HepG2 (cell line): ENCODE measurements around the gene KLF16. TPM values are rescaled to one million over a fixed set of nuclear protein-coding genes. Genes with fewer than 3 reads are reported as not detected.

Source experiments
- ATAC-seq: fragments of 200-7000 bp; cut with Tn5 transposase; 3 replicates; pipeline ENCODE4 v1.9.1; 2020; ENCODE audit warnings: mild to moderate bottlenecking, moderate library complexity
- BruUV-seq: library from RNA; stranded (reverse); fragments of 400-500 nt; replicated peaks from 2 replicates; lab custom pipeline; 2021; lab: Mats Ljungman, UMichigan
- CTCF ChIA-PET: fragments of 300-600 bp; formaldehyde crosslinking; extraction: SDS; loops from one replicate; lab custom pipeline; 2021; ENCODE audit warnings: low total read pairs, inconsistent platforms, low intra/inter-chr PET ratio; lab: Yijun Ruan, JAX
- POLR2A ChIA-PET: fragments of 350-600 bp; sonication (Branson Sonifier 250); formaldehyde crosslinking; loops from one replicate; lab custom pipeline; 2020; ENCODE audit warnings: antibody characterized with exemption, inconsistent platforms; lab: Yijun Ruan, JAX
- DNase-seq: peaks from one replicate; pipeline ENCODE4 v3.0.0-alpha.2; 2015; ENCODE audit warnings: low spot score
- FAIRE-seq: peaks from 3 replicates; lab custom pipeline; 2011; peaks lifted over from hg19 to GRCh38; lab: Jason Lieb, UNC
- H2AFZ ChIP-seq: one replicate; pipeline ENCODE4 v1.6.1; 2011; ENCODE audit warnings: low read length, inconsistent platforms
- H3K27ac ChIP-seq: fragments of 300-600 bp; 3 replicates; pipeline ENCODE4 v1.8.0; 2011; ENCODE audit warnings: mixed run types, mild to moderate bottlenecking, mixed read lengths, low read length, inconsistent platforms; ENCODE audit not compliant: insufficient read depth; ENCODE audit errors: extremely low read length
- H3K27me3 ChIP-seq, 2 experiments: fragments of 200-600 bp in 1 of 2; 2 replicates in 1 of 2; 3 replicates in 1 of 2; pipeline versions ENCODE4 v1.6.0 to v1.8.0; 2011; ENCODE audit warnings: low read length in 2 of 2, mild to moderate bottlenecking in 2 of 2, moderate library complexity in 2 of 2, inconsistent platforms in 1 of 2; ENCODE audit not compliant: insufficient read depth in 2 of 2, control insufficient read depth in 1 of 2
- H3K36me3 ChIP-seq, 2 experiments: fragments of 200-600 bp in 1 of 2; replicated peaks in 1 of 2; 2 replicates in 1 of 2; 3 replicates in 1 of 2; pipeline versions ENCODE4 v1.5.1 to v1.8.0; 2011; ENCODE audit warnings: low read length in 2 of 2, inconsistent platforms in 1 of 2; ENCODE audit not compliant: insufficient read depth in 2 of 2, control insufficient read depth in 1 of 2
- H3K4me1 ChIP-seq: 2 replicates; pipeline ENCODE4 v1.5.1; 2012; ENCODE audit warnings: low read length, inconsistent platforms; ENCODE audit not compliant: insufficient read depth
- H3K4me2 ChIP-seq: 2 replicates; pipeline ENCODE4 v1.6.0; 2011; ENCODE audit warnings: low read depth, low read length, inconsistent platforms
- H3K4me3 ChIP-seq, 3 experiments: fragments of 200-600 bp in 1 of 3; sonication (generic), shearing (Covaris generic) in 1 of 3; replicated peaks in 1 of 3; 2 replicates each; pipeline ENCODE4 v1.5.1; 2011 to 2016; ENCODE audit warnings: low read length in 3 of 3, inconsistent platforms in 2 of 3, low read depth in 2 of 3, mild to moderate bottlenecking in 2 of 3, control low read depth in 1 of 3, mixed read lengths in 1 of 3; ENCODE audit not compliant: insufficient read depth in 1 of 3
- H3K79me2 ChIP-seq: one replicate; pipeline ENCODE4 v1.6.1; 2011; ENCODE audit warnings: low read length, inconsistent platforms; ENCODE audit not compliant: insufficient read depth
- H3K9ac ChIP-seq: 2 replicates; pipeline ENCODE4 v1.6.0; 2011; ENCODE audit warnings: mild to moderate bottlenecking, low read depth, low read length, inconsistent platforms; ENCODE audit not compliant: insufficient read depth
- H3K9me3 ChIP-seq: 2 replicates; pipeline ENCODE4 v1.5.1; 2012; ENCODE audit warnings: mild to moderate bottlenecking, low read length
- H4K20me1 ChIP-seq: 2 replicates; pipeline ENCODE4 v1.6.0; 2011; ENCODE audit warnings: inconsistent platforms, mild to moderate bottlenecking, low read length, moderate library complexity; ENCODE audit not compliant: insufficient read depth
- RBFOX2 ChIP-seq: fragments of 200-400 bp; formaldehyde crosslinking; IDR thresholded peaks from 2 replicates; pipeline ENCODE4 v1.6.1; 2017; ENCODE audit warnings: low read depth, mild to moderate bottlenecking, low read length
- WGBS: methylation state at CpG from one replicate; pipeline ENCODE4 v1.1.6; 2017; ENCODE audit warnings: low lambda C conversion rate; 5-methylcytosine and 5-hydroxymethylcytosine counted together
- in situ Hi-C: cut with HindIII; loops from 2 replicates; pipeline ENCODE4 v1.10.0; 2017; ENCODE audit warnings: low pct_unique_long_range_greater_than_20kb; ENCODE audit not compliant: extremely low pct_ligation_motif_present
- intact Hi-C: fragments of 100-400 bp; cut with micrococcal nuclease; formaldehyde crosslinking; loops from one replicate; pipeline ENCODE4 v1.10.0; 2022; ENCODE audit not compliant: unreplicated experiment
- polyA plus RNA-seq, 8 experiments: library from polyadenylated mRNA; depleted of rRNA in 3 of 8; stranded (reverse) in 7 of 8; unstranded in 1 of 8; fragments of >200 nt; fragmentation: Illumina TruSeq in 4 of 8; extraction: Trizol in 4 of 8; gene quantifications; 2 replicates each; pipeline versions ENCODE4 v1.2.1 to v1.2.3, GENCODE V29; 2011 to 2016; ENCODE audit warnings: low read depth in 4 of 8, missing spikeins in 1 of 8, mixed read lengths in 1 of 8; ENCODE audit not compliant: insufficient read depth in 1 of 8
- total RNA-seq, 5 experiments: library from RNA; depleted of rRNA; stranded (reverse); fragments of >200 nt; fragmentation: Illumina TruSeq; extraction: Trizol; gene quantifications; 2 replicates each; pipeline ENCODE4 v1.2.3, GENCODE V29; 2016; ENCODE audit warnings: low read depth in 1 of 5
- TF ChIP-seq, protein P1 (sequence below): sonication (generic); formaldehyde crosslinking; IDR thresholded peaks from one replicate; pipeline ENCODE4 v1.5.1; 2020; ENCODE audit warnings: mild to moderate bottlenecking, missing genetic modification reagents; ENCODE audit errors: not compliant biosample characterization

KLF16 gene
- total and polyA plus RNA-seq, 2 of the 13 experiments (the other 11 are each of a cell fraction or from before 2014, with no cell fraction given) = 3.5 to 6.7 TPM

GRCh38 chr19:1843116-1843515, 20.3 kb downstream of the KLF16 start:
- H3K79me2 ChIP-seq = peaks cover 80% of the 10 kb centered on the region
- ATAC-seq = no peak
- peaks cover 2 to 22% of the 10 kb centered on the region in 2 experiments; a peak in 2 of 5 replicates for H3K36me3 ChIP-seq
- CTCF ChIA-PET = no interaction called here
- intact Hi-C loops (no loop called here), in situ Hi-C loops (no loop called here)
- WGBS = 83% methylated on average over 7 of the region's 22 CpGs
- no TSS peak for BruUV-seq
- H2AFZ ChIP-seq = no peak overlapping the region
- no peak overlapping the region for H3K9ac ChIP-seq
- H4K20me1 ChIP-seq = peaks cover 35% of the 10 kb centered on the region; the same call in 1 of the 2 replicates
- no peak for FAIRE-seq
- H3K4me1 ChIP-seq = peaks cover 64% of the 10 kb centered on the region
- POLR2A ChIA-PET = no interaction called here
- no peak overlapping the region for H3K4me2 ChIP-seq
- TF ChIP-seq, protein P1, sequence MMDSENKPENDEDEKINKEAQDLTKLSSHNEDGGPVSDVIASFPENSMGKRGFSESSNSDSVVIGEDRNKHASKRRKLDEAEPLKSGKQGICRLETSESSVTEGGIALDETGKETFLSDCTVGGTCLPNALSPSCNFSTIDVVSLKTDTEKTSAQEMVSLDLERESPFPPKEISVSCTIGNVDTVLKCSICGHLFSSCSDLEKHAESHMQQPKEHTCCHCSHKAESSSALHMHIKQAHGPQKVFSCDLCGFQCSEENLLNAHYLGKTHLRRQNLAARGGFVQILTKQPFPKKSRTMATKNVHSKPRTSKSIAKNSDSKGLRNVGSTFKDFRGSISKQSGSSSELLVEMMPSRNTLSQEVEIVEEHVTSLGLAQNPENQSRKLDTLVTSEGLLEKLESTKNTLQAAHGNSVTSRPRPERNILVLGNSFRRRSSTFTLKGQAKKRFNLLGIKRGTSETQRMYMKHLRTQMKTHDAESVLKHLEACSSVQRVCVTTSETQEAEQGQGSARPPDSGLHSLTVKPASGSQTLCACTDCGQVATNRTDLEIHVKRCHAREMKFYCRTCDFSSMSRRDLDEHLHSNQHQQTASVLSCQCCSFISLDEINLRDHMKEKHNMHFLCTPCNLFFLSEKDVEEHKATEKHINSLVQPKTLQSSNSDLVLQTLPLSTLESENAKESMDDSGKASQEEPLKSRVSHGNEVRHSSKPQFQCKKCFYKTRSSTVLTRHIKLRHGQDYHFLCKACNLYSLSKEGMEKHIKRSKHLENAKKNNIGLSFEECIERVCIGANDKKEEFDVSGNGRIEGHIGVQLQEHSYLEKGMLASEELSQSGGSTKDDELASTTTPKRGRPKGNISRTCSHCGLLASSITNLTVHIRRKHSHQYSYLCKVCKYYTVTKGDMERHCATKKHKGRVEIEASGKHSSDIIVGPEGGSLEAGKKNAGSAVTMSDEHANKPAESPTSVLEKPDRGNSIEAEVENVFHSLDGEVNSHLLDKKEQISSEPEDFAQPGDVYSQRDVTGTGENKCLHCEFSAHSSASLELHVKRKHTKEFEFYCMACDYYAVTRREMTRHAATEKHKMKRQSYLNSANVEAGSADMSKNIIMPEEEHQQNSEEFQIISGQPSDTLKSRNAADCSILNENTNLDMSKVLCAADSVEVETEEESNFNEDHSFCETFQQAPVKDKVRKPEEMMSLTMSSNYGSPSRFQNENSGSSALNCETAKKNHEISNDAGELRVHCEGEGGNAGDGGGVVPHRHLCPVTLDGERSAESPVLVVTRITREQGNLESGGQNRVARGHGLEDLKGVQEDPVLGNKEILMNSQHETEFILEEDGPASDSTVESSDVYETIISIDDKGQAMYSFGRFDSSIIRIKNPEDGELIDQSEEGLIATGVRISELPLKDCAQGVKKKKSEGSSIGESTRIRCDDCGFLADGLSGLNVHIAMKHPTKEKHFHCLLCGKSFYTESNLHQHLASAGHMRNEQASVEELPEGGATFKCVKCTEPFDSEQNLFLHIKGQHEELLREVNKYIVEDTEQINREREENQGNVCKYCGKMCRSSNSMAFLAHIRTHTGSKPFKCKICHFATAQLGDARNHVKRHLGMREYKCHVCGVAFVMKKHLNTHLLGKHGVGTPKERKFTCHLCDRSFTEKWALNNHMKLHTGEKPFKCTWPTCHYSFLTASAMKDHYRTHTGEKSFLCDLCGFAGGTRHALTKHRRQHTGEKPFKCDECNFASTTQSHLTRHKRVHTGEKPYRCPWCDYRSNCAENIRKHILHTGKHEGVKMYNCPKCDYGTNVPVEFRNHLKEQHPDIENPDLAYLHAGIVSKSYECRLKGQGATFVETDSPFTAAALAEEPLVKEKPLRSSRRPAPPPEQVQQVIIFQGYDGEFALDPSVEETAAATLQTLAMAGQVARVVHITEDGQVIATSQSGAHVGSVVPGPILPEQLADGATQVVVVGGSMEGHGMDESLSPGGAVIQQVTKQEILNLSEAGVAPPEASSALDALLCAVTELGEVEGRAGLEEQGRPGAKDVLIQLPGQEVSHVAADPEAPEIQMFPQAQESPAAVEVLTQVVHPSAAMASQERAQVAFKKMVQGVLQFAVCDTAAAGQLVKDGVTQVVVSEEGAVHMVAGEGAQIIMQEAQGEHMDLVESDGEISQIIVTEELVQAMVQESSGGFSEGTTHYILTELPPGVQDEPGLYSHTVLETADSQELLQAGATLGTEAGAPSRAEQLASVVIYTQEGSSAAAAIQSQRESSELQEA = no peak
- TF ChIP-seq RBFOX2 = peak; percentile 54
- no peaks in the 10 kb centered on the region for H3K9me3 ChIP-seq
- no peak for DNase-seq
- H3K27me3 ChIP-seq = no peaks in the 10 kb centered on the region; a peak in 1 of 5 replicates
- H3K4me3 ChIP-seq = no peak overlapping the region
- no peak overlapping the region for H3K27ac ChIP-seq
